Spleen (tissue), 11 donors: ENCODE results near the gene EPB41L4A. TPM values are rescaled to one million over a fixed set of nuclear protein-coding genes. Genes with fewer than 3 reads are reported as not detected.

ENCODE experiments used
- DNase-seq: peaks from one replicate; pipeline ENCODE4 v3.0.0-alpha.2; 2020
- H3K27ac ChIP-seq, 8 donors: fragments of 200-600 bp; sonication (generic) in 7 of 8; 1 replicate in 4 of 8; 2 replicates in 4 of 8; pipeline versions ENCODE4 v1.5.0 to v1.8.0; 2016 to 2021; ENCODE audit warnings: inconsistent platforms in 4 of 8, mild to moderate bottlenecking in 4 of 8, moderate library complexity in 1 of 8
- H3K27me3 ChIP-seq, 7 donors: fragments of 200-600 bp; sonication (generic) in 6 of 7; replicated peaks in 1 of 7; 1 replicate in 4 of 7; 2 replicates in 3 of 7; pipeline versions ENCODE4 v1.5.0 to v1.8.0; 2016 to 2021; ENCODE audit warnings: inconsistent platforms in 3 of 7, mild to moderate bottlenecking in 1 of 7
- H3K36me3 ChIP-seq, 6 donors: fragments of 200-600 bp; sonication (generic) in 5 of 6; 1 replicate in 4 of 6; 2 replicates in 2 of 6; pipeline versions ENCODE4 v1.5.0 to v1.8.0; 2016 to 2021; ENCODE audit warnings: inconsistent platforms in 2 of 6
- H3K4me1 ChIP-seq, 6 donors: fragments of 200-600 bp; sonication (generic) in 5 of 6; 1 replicate in 3 of 6; 2 replicates in 3 of 6; pipeline versions ENCODE4 v1.5.0 to v1.8.0; 2016 to 2021; ENCODE audit warnings: inconsistent platforms in 3 of 6
- H3K4me3 ChIP-seq, 8 donors: fragments of 200-600 bp; sonication (generic) in 7 of 8; 1 replicate in 4 of 8; 2 replicates in 4 of 8; pipeline versions ENCODE4 v1.5.0 to v1.8.0; 2016 to 2021; ENCODE audit warnings: inconsistent platforms in 4 of 8, mild to moderate bottlenecking in 4 of 8, moderate library complexity in 2 of 8
- H3K9me3 ChIP-seq, 8 donors: fragments of 200-600 bp; sonication (generic) in 7 of 8; 1 replicate in 4 of 8; 2 replicates in 4 of 8; pipeline versions ENCODE4 v1.5.0 to v1.8.0; 2016 to 2021; ENCODE audit warnings: inconsistent platforms in 4 of 8
- POLR2A ChIP-seq, 3 donors: fragments of 450-650 bp; IDR thresholded peaks; one replicate each; pipeline ENCODE4 v1.5.1; 2017; ENCODE audit warnings: antibody characterized with exemption in 3 of 3, mild to moderate bottlenecking in 1 of 3
- POLR2AphosphoS5 ChIP-seq, 3 donors: sonication (generic); formaldehyde crosslinking; IDR thresholded peaks; one replicate each; pipeline ENCODE4 v1.5.1; 2017; ENCODE audit warnings: antibody characterized with exemption in 3 of 3
- WGBS, 5 donors: extraction: QIAGEN DNeasy Blood & Tissue Kit in 3 of 5; methylation state at CpG; one replicate each; pipeline versions ENCODE4 v1.1.5 to v1.1.7; 2013 to 2018; 5-methylcytosine and 5-hydroxymethylcytosine counted together
- intact Hi-C: fragments of 100-400 bp; cut with DNase I; formaldehyde crosslinking; loops from one replicate; pipeline ENCODE4 v1.15.0; 2023; ENCODE audit warnings: low total_unique reads
- polyA plus RNA-seq, 3 donors: library from polyadenylated mRNA; stranded (reverse); fragments of 200-250 nt; gene quantifications; one replicate each; pipeline ENCODE4 v1.2.1, GENCODE V29; 2013
- total RNA-seq, 7 donors: library from RNA; depleted of rRNA in 3 of 7; stranded (reverse); fragments of >200 nt in 3 of 7; fragmentation: NEBNext Ultra II Directional in 4 of 7; extraction: Animal tissue kit (Norgen Biotek cat#: 25700) in 4 of 7; gene quantifications; one replicate each; pipeline versions ENCODE4 v1.1.0 to v1.2.1, GENCODE V29; 2016 to 2021
- TF ChIP-seq, protein P1 (sequence below), 11 experiments: fragments of 200-600 bp in 7 of 11; fragments of 450-650 bp in 4 of 11; sonication (generic) in 4 of 11; IDR thresholded peaks in 8 of 11; conservative IDR thresholded peaks in 3 of 11; 1 replicate in 7 of 11; 2 replicates in 4 of 11; pipeline versions ENCODE4 v1.4.0 to v1.8.0; 2016 to 2021; ENCODE audit warnings: antibody characterized with exemption in 11 of 11, inconsistent platforms in 4 of 11, mild to moderate bottlenecking in 1 of 11
- donor health status: healthy with polysubstance abuse.
- donor health status: DM: no; HTN: no; CAD: no; lungs with moderate emphysema.
- donor health status: DM: no; HTN: no; CAD: no.
- donor health status: Bipolar disorder and iron deficiency.
- donor health status: healthy.
- donor health status: DM: no; HTN: no; CAD: no.
- donor health status: DM: yes; HTN: yes; CAD: no.

Gene EPB41L4A
- total and polyA plus RNA-seq, 10 donors = 1.4 to 28.1 (median 12.2) TPM

DNA sequence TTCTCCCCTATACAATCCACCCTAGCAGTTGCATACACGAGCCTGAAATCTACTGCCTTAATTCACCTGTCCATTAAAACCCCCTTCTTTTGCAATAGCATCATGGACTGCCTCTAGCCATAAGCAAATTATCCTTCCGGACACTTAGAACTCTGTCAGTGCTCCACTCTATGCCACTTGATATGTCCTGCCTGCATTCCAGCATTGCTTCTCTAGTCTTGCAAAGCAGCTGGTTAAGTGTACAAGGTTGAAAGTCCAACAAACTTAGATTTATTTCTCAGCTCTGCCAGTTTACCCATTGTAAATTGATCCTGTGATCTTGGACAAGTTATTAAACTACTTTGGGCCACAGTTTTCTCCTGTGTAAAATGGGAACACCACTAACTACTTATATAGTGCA lies 197.9 kb downstream of the EPB41L4A start:
- no peak overlapping the region for H3K27ac ChIP-seq
- no peaks in the 10 kb centered on the region for H3K4me1 ChIP-seq
- intact Hi-C loops = no loop called here
- 79 to 83% (median 80%) methylated on average over 2 of the region's 2 CpGs for WGBS, 5 donors
- DNase-seq = no peak
- H3K27me3 ChIP-seq = no peaks in the 10 kb centered on the region
- TF ChIP-seq, protein P1, sequence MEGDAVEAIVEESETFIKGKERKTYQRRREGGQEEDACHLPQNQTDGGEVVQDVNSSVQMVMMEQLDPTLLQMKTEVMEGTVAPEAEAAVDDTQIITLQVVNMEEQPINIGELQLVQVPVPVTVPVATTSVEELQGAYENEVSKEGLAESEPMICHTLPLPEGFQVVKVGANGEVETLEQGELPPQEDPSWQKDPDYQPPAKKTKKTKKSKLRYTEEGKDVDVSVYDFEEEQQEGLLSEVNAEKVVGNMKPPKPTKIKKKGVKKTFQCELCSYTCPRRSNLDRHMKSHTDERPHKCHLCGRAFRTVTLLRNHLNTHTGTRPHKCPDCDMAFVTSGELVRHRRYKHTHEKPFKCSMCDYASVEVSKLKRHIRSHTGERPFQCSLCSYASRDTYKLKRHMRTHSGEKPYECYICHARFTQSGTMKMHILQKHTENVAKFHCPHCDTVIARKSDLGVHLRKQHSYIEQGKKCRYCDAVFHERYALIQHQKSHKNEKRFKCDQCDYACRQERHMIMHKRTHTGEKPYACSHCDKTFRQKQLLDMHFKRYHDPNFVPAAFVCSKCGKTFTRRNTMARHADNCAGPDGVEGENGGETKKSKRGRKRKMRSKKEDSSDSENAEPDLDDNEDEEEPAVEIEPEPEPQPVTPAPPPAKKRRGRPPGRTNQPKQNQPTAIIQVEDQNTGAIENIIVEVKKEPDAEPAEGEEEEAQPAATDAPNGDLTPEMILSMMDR (IDR thresholded peaks at IDR 0.05 in 8 of 11, conservative IDR thresholded peaks at IDR 0.05 in 3 of 11) = no peak
- TF ChIP-seq POLR2A (IDR thresholded peaks at IDR 0.05) (no peak), POLR2AphosphoS5 (IDR thresholded peaks at IDR 0.05) (no peak)
- no peaks in the 10 kb centered on the region for H3K9me3 ChIP-seq
- H3K36me3 ChIP-seq = no peaks in the 10 kb centered on the region
- H3K4me3 ChIP-seq = no peak overlapping the region

DNA sequence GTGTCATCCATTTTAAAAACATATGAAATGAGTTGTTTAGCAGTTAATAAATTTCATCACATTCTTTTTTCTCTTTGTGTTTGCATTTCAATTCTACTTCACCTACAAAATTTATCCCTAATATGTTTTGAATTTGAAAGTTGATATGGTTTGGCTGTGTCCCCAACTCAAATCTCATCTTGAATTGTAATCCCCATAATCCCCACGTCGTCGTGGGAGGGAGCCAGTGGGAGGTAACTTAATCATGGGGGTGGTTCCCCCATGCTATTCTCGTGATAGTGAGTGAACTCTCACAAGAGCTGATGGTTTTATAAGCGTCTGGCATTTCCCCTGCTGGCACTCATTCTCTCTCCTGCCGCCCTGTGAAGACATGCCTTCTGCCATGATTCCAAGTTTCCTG lies 200.1 kb downstream of the EPB41L4A start:
- H3K36me3 ChIP-seq = no peaks in the 10 kb centered on the region
- H3K27me3 ChIP-seq = no peaks in the 10 kb centered on the region
- no peaks in the 10 kb centered on the region for H3K9me3 ChIP-seq
- H3K4me1 ChIP-seq = no peaks in the 10 kb centered on the region
- no peak for DNase-seq
- no peak overlapping the region for H3K4me3 ChIP-seq
- no peak overlapping the region for H3K27ac ChIP-seq
- intact Hi-C loops = no loop called here
- TF ChIP-seq, protein P1 (IDR thresholded peaks at IDR 0.05 in 8 of 11, conservative IDR thresholded peaks at IDR 0.05 in 3 of 11) = no peak
- TF ChIP-seq POLR2AphosphoS5 (IDR thresholded peaks at IDR 0.05) (no peak), POLR2A (IDR thresholded peaks at IDR 0.05) (no peak)
- WGBS, 5 donors = 66 to 76% (median 72%) methylated on average over 6 of the region's 6 CpGs

DNA sequence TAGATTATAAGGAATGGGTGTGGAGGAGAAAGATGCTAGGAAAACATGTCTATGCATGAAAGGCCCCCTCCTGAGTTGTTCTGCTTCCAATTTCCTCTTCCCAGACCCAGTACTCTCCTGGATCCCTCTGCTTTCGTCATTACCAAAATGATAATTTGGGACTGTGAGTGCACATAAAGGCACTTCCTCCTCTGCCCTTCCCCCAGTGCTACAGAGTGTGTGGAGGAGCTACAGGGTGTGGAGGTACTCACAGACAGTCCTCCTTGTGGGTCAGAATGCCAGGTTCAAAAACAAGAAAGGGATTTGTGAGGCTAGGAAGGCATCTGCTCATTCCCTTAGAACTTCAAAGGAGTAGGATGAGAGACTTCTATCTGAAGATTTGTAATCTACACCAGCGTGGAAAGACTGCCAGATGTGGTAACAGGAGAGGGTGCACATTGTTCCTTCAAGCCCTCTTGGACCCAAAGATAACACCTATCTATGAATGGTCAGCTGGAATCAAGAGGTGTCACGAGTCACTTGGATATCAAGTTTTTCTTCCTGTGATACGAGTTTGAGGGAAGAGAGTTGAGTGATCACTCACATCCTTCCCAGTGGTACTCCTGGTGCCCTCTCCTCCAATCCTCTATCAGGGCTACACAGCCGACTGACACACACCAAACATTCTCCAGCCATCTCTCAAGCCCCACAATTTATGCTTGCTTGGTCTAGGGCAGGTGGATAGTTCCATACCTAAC lies 201.1 kb downstream of the EPB41L4A start:
- no peak for TF ChIP-seq POLR2AphosphoS5 (IDR thresholded peaks at IDR 0.05)
- no peak for TF ChIP-seq POLR2A (IDR thresholded peaks at IDR 0.05)
- TF ChIP-seq, protein P1 (IDR thresholded peaks at IDR 0.05 in 8 of 11, conservative IDR thresholded peaks at IDR 0.05 in 3 of 11) = no peak
- H3K27me3 ChIP-seq = no peaks in the 10 kb centered on the region
- no peaks in the 10 kb centered on the region for H3K4me1 ChIP-seq
- 64 to 85% (median 70%) methylated on average over 5 of the region's 5 CpGs for WGBS, 5 donors
- no peak overlapping the region for H3K27ac ChIP-seq
- intact Hi-C loops = no loop called here
- no peaks in the 10 kb centered on the region for H3K9me3 ChIP-seq
- no peak overlapping the region for H3K4me3 ChIP-seq
- no peaks in the 10 kb centered on the region for H3K36me3 ChIP-seq
- DNase-seq = no peak

DNA sequence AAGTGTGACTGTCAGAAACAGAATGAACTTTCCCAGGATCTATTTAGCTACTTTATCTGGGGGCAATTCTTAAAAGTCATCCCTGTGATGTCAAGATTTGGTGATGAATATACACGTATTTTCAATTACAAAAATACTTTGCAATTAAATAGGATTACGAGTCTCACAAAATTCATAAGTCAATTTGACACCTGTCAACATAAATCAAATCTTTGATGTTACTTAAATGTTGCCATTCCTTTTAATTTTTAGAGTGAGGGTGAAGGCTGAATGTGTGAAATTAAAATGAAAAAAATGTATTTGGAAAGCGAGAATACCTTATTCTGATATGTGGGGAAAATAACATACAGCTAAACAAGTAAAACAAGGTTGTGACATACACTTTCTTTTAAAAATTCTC lies 202.9 kb downstream of the EPB41L4A start:
- TF ChIP-seq, protein P1 (IDR thresholded peaks at IDR 0.05 in 8 of 11, conservative IDR thresholded peaks at IDR 0.05 in 3 of 11) = no peak
- TF ChIP-seq POLR2A (IDR thresholded peaks at IDR 0.05) (no peak), POLR2AphosphoS5 (IDR thresholded peaks at IDR 0.05) (no peak)
- Histone ChIP-seq H3K4me3 (no peak overlapping the region), H3K27ac (no peak overlapping the region), H3K4me1 (no peaks in the 10 kb centered on the region), H3K27me3 (no peaks in the 10 kb centered on the region), H3K36me3 (no peaks in the 10 kb centered on the region), H3K9me3 (no peaks in the 10 kb centered on the region)
- intact Hi-C loops = no loop called here
- no peak for DNase-seq
- 86 to 92% (median 88%) methylated on average over 3 of the region's 3 CpGs for WGBS, 5 donors
